Measurements from ENCODE around the gene ARID5B. TPM values are rescaled to one million over a fixed set of nuclear protein-coding genes. Genes with fewer than 3 reads are reported as not detected.
A peak's percentile ranks its signal among the peaks of the same experiment; 100 is the strongest.

ARID5B gene
- total and polyA plus RNA-seq, 2 donors (not counting 1 experiment from before 2014, with no cell fraction given), result 22.4 to 237 TPM

- Histone ChIP-seq H2AFZ (ENCODE audit: insufficient read depth, low read depth, low read length, poor library complexity, severe bottlenecking) (no peak overlapping the region), H3K9ac (ENCODE audit: low read length) (no peak overlapping the region), H3K9me3 (ENCODE audit: control extremely low read depth in 1 of 3, control insufficient read depth in 2 of 3, insufficient read depth in 1 of 3, low read length in 2 of 3) (peaks cover 0 to 3% (median 1%) of the 10 kb centered on the region in 3 donors), H3K79me2 (ENCODE audit: control insufficient read depth, insufficient read depth, low read length) (no peaks in the 10 kb centered on the region), H3K4me2 (replicated peaks; ENCODE audit: low read depth, low read length, poor library complexity, severe bottlenecking) (peak overlapping the region; percentile 33), H3K36me3 (replicated peaks in 1 of 2; ENCODE audit: control extremely low read depth in 1 of 2, control insufficient read depth in 1 of 2, extremely low read depth in 1 of 2, insufficient read depth in 2 of 2, low read length in 1 of 2) (no peaks in the 10 kb centered on the region), H3K4me1 (ENCODE audit: control insufficient read depth in 2 of 2, insufficient read depth in 2 of 2, low read length in 2 of 2) (peaks cover 7 to 9% of the 10 kb centered on the region in 2 donors), H3K27me3 (replicated peaks in 1 of 4; ENCODE audit: control extremely low read depth in 1 of 4, control insufficient read depth in 3 of 4, insufficient read depth in 4 of 4, low read length in 3 of 4) (no peaks in the 10 kb centered on the region), H3K27ac (ENCODE audit: low read length in 2 of 2) (no peak overlapping the region), H3K4me3 (ENCODE audit: control extremely low read depth in 1 of 5, extremely low read depth in 1 of 5, insufficient read depth in 1 of 5, low read depth in 2 of 5, low read length in 4 of 5) (no peak overlapping the region), H4K20me1 (ENCODE audit: control insufficient read depth, insufficient read depth, low read length, poor library complexity, severe bottlenecking) (no peaks in the 10 kb centered on the region)
- DNase-seq (no peak), ATAC-seq (ENCODE audit: low read depth) (no peak)
- H3K4me3 Mint-ChIP-seq, result no peak overlapping the region
- 81% methylated on average over 4 of the region's 7 CpGs for WGBS (ENCODE audit: insufficient coverage)
- intact Hi-C loops (cut with micrococcal nuclease), result no loop called here
- TF ChIP-seq CTCF (IDR thresholded peaks at IDR 0.05) (no peak), EZH2 (IDR thresholded peaks at IDR 0.05; ENCODE audit: borderline replicate concordance, insufficient read depth, low read depth, low read length, poor library complexity, severe bottlenecking) (no peak)
- POLR2A ChIA-PET, result interaction anchor here (0.6 kb wide), 1 partner anchor 22 kb away, joined by 5 read pairs; no protein-coding TSS in a partner anchor
- no peak overlapping the region for H3K27ac Mint-ChIP-seq
- peaks cover 5% of the 10 kb centered on the region for H3K9me3 Mint-ChIP-seq (ENCODE audit: insufficient read depth)
- no peaks in the 10 kb centered on the region for H3K27me3 Mint-ChIP-seq
- H3K4me1 Mint-ChIP-seq, result peaks cover 21% of the 10 kb centered on the region
- CTCF ChIA-PET, result interaction anchor here (0.9 to 1.4 kb wide), 2 partner anchors 19 to 362 kb away, joined by 3 to 4 read pairs; no protein-coding TSS in a partner anchor
Observed at GRCh38 chr10:61883371-61884025, 18.0 kb upstream of the ARID5B start.

- Histone ChIP-seq H4K20me1 (ENCODE audit: control insufficient read depth, insufficient read depth, low read length, poor library complexity, severe bottlenecking) (no peaks in the 10 kb centered on the region), H3K9ac (ENCODE audit: low read length) (no peak overlapping the region), H3K27me3 (replicated peaks in 1 of 4; ENCODE audit: control extremely low read depth in 1 of 4, control insufficient read depth in 3 of 4, insufficient read depth in 4 of 4, low read length in 3 of 4) (no peaks in the 10 kb centered on the region), H3K36me3 (replicated peaks in 1 of 2; ENCODE audit: control extremely low read depth in 1 of 2, control insufficient read depth in 1 of 2, extremely low read depth in 1 of 2, insufficient read depth in 2 of 2, low read length in 1 of 2) (no peaks in the 10 kb centered on the region), H3K4me1 (ENCODE audit: control insufficient read depth in 2 of 2, insufficient read depth in 2 of 2, low read length in 2 of 2) (peaks cover 7 to 9% of the 10 kb centered on the region in 2 donors), H3K9me3 (ENCODE audit: control extremely low read depth in 1 of 3, control insufficient read depth in 2 of 3, insufficient read depth in 1 of 3, low read length in 2 of 3) (peaks cover 0 to 3% (median 1%) of the 10 kb centered on the region in 3 donors), H3K27ac (ENCODE audit: low read length in 2 of 2) (no peak overlapping the region), H3K4me3 (ENCODE audit: control extremely low read depth in 1 of 5, extremely low read depth in 1 of 5, insufficient read depth in 1 of 5, low read depth in 2 of 5, low read length in 4 of 5) (no peak overlapping the region), H3K4me2 (replicated peaks; ENCODE audit: low read depth, low read length, poor library complexity, severe bottlenecking) (no peak overlapping the region), H2AFZ (ENCODE audit: insufficient read depth, low read depth, low read length, poor library complexity, severe bottlenecking) (no peak overlapping the region), H3K79me2 (ENCODE audit: control insufficient read depth, insufficient read depth, low read length) (no peaks in the 10 kb centered on the region)
- POLR2A ChIA-PET, result no interaction called here
- CTCF ChIA-PET, result interaction anchor here (0.9 kb wide), 1 partner anchor 10 kb away, joined by 3 read pairs; no protein-coding TSS in a partner anchor
- TF ChIP-seq EZH2 (IDR thresholded peaks at IDR 0.05; ENCODE audit: borderline replicate concordance, insufficient read depth, low read depth, low read length, poor library complexity, severe bottlenecking) (no peak), CTCF (IDR thresholded peaks at IDR 0.05) (no peak)
- H3K4me1 Mint-ChIP-seq, result peaks cover 18% of the 10 kb centered on the region
- no peak overlapping the region for H3K4me3 Mint-ChIP-seq
- intact Hi-C loops (cut with micrococcal nuclease), result no loop called here
- H3K27me3 Mint-ChIP-seq, result no peaks in the 10 kb centered on the region
- ATAC-seq (ENCODE audit: low read depth) (no peak), DNase-seq (no peak)
- H3K9me3 Mint-ChIP-seq (ENCODE audit: insufficient read depth), result peaks cover 5% of the 10 kb centered on the region
- no peak overlapping the region for H3K27ac Mint-ChIP-seq
Observed at GRCh38 chr10:61887772-61888171, 13.7 kb upstream of the ARID5B start.

Data from B cell (primary cell).